CD14-positive monocyte (primary cell): Measurements from ENCODE around the gene PTP4A1. TPM values are rescaled to one million over a fixed set of nuclear protein-coding genes. Genes with fewer than 3 reads are reported as not detected.
A peak's percentile ranks its signal among the peaks of the same experiment; 100 is the strongest.

ENCODE experiments used
- DNase-seq, 3 donors: peaks; one replicate each; pipeline ENCODE4 v3.0.0-alpha.2; 2011 to 2022
- H2AFZ ChIP-seq: 2 replicates; pipeline ENCODE4 v1.6.0; 2012; ENCODE audit warnings: mild to moderate bottlenecking, low read depth, low read length, inconsistent platforms; ENCODE audit not compliant: insufficient read depth, poor library complexity, severe bottlenecking
- H3K27ac ChIP-seq, 2 donors: 1 replicate in 1 of 2; 2 replicates in 1 of 2; pipeline ENCODE4 v1.5.1; 2012 to 2013; ENCODE audit warnings: low read length in 2 of 2, control low read depth in 1 of 2, inconsistent platforms in 1 of 2, low read depth in 1 of 2, mild to moderate bottlenecking in 1 of 2
- H3K27me3 ChIP-seq, 2 donors: one replicate each; pipeline versions ENCODE4 v1.6.0 to v1.6.1; 2011 to 2013; ENCODE audit warnings: low read length in 2 of 2; ENCODE audit not compliant: control insufficient read depth in 2 of 2, insufficient read depth in 2 of 2
- H3K36me3 ChIP-seq, 2 donors: replicated peaks in 1 of 2; 1 replicate in 1 of 2; 2 replicates in 1 of 2; pipeline versions ENCODE4 v1.5.1 to v1.6.1; 2012 to 2013; ENCODE audit warnings: low read length in 2 of 2, control low read depth in 1 of 2, inconsistent platforms in 1 of 2, mild to moderate bottlenecking in 1 of 2; ENCODE audit not compliant: insufficient read depth in 2 of 2, control insufficient read depth in 1 of 2
- H3K4me1 ChIP-seq, 2 donors: 1 replicate in 1 of 2; 2 replicates in 1 of 2; pipeline versions ENCODE4 v1.5.1 to v1.6.1; 2012 to 2013; ENCODE audit warnings: low read length in 2 of 2, control low read depth in 1 of 2, inconsistent platforms in 1 of 2, mild to moderate bottlenecking in 1 of 2, moderate library complexity in 1 of 2; ENCODE audit not compliant: insufficient read depth in 2 of 2, control insufficient read depth in 1 of 2
- H3K4me2 ChIP-seq: replicated peaks from 2 replicates; pipeline ENCODE3; 2012; ENCODE audit warnings: low read length, moderate library complexity, mild to moderate bottlenecking; ENCODE audit not compliant: poor library complexity, severe bottlenecking; ENCODE audit errors: extremely low read depth
- H3K4me3 ChIP-seq, 3 experiments: fragments of 200-600 bp in 1 of 3; sonication (generic) in 1 of 3; replicated peaks in 1 of 3; 1 replicate in 2 of 3; 2 replicates in 1 of 3; pipeline ENCODE4 v1.5.1; 2011 to 2013; ENCODE audit warnings: low read length in 3 of 3, mild to moderate bottlenecking in 3 of 3, control low read depth in 2 of 3, low read depth in 2 of 3, inconsistent platforms in 1 of 3, moderate library complexity in 1 of 3
- H3K79me2 ChIP-seq: 2 replicates; pipeline ENCODE4 v1.6.0; 2012; ENCODE audit warnings: mild to moderate bottlenecking, control low read depth, inconsistent platforms, low read length, moderate library complexity; ENCODE audit not compliant: insufficient read depth
- H3K9ac ChIP-seq: 2 replicates; pipeline ENCODE4 v1.6.0; 2017; ENCODE audit warnings: low read length, mild to moderate bottlenecking; ENCODE audit not compliant: insufficient read depth, poor library complexity, severe bottlenecking
- H3K9me3 ChIP-seq, 2 donors: replicated peaks in 1 of 2; 1 replicate in 1 of 2; 2 replicates in 1 of 2; pipeline versions ENCODE4 v1.5.1 to v1.6.1; 2012 to 2013; ENCODE audit warnings: low read length in 2 of 2, control low read depth in 1 of 2; ENCODE audit not compliant: control insufficient read depth in 1 of 2, insufficient read depth in 1 of 2
- H4K20me1 ChIP-seq: 2 replicates; pipeline ENCODE4 v1.6.0; 2012; ENCODE audit warnings: mild to moderate bottlenecking, low read length, control low read depth, moderate library complexity; ENCODE audit not compliant: insufficient read depth
- H3K27ac Mint-ChIP-seq, 7 donors: one replicate each; pipeline ENCODE4 v1.8.0; 2020; ENCODE audit warnings: mild to moderate bottlenecking in 7 of 7, mixed read lengths in 7 of 7, moderate library complexity in 6 of 7, inconsistent platforms in 2 of 7
- H3K27me3 Mint-ChIP-seq, 3 donors: one replicate each; pipeline ENCODE4 v1.8.0; 2021 to 2022; ENCODE audit warnings: low read depth in 3 of 3, mild to moderate bottlenecking in 3 of 3, mixed read lengths in 3 of 3, moderate library complexity in 3 of 3, inconsistent platforms in 1 of 3
- H3K36me3 Mint-ChIP-seq, 2 donors: one replicate each; pipeline ENCODE4 v1.8.0; 2020; ENCODE audit warnings: mixed read lengths in 2 of 2, inconsistent platforms in 1 of 2, mild to moderate bottlenecking in 1 of 2
- H3K4me1 Mint-ChIP-seq: one replicate; pipeline ENCODE4 v1.8.0; 2020; ENCODE audit warnings: mild to moderate bottlenecking, mixed read lengths
- H3K4me3 Mint-ChIP-seq, 2 donors: one replicate each; pipeline ENCODE4 v1.8.0; 2020; ENCODE audit warnings: mild to moderate bottlenecking in 2 of 2, mixed read lengths in 2 of 2, moderate library complexity in 1 of 2
- H3K9me3 Mint-ChIP-seq, 7 donors: one replicate each; pipeline ENCODE4 v1.8.0; 2020 to 2022; ENCODE audit warnings: mixed read lengths in 7 of 7, mild to moderate bottlenecking in 6 of 7, moderate library complexity in 6 of 7, inconsistent platforms in 2 of 7
- CTCF ChIP-seq: fragments of 200-600 bp; IDR thresholded peaks from one replicate; pipeline ENCODE4 v1.8.0; 2022; ENCODE audit warnings: antibody characterized with exemption, mild to moderate bottlenecking
- WGBS: methylation state at CpG from one replicate; pipeline ENCODE4 v1.1.5; 2013; ENCODE audit warnings: missing lambda C conversion rate; ENCODE audit not compliant: insufficient coverage; 5-methylcytosine and 5-hydroxymethylcytosine counted together
- intact Hi-C, 2 donors: fragments of 100-400 bp; cut with micrococcal nuclease; formaldehyde crosslinking; loops; one replicate each; pipeline versions ENCODE4 v1.15.0 to v1.15.1; 2023
- polyA plus RNA-seq, 3 donors: library from polyadenylated mRNA; depleted of rRNA in 1 of 3; unstranded in 2 of 3; stranded (reverse) in 1 of 3; fragments of 300-500 nt in 2 of 3; fragments of >200 nt in 1 of 3; fragmentation: Illumina TruSeq in 2 of 3; gene quantifications; 1 replicate in 2 of 3; 2 replicates in 1 of 3; pipeline ENCODE4 v1.2.3, GENCODE V29; 2012 to 2021

PTP4A1 gene
- polyA plus RNA-seq, 3 donors: 73.4 to 106 (median 96.1) TPM

- H3K36me3 ChIP-seq: no peaks in the 10 kb centered on the region
- no peak for TF ChIP-seq CTCF
- WGBS: no CpG with 5 or more reads among the region's 1 CpG
- no peaks in the 10 kb centered on the region for H3K9me3 ChIP-seq
- H2AFZ ChIP-seq: no peak overlapping the region
- no peaks in the 10 kb centered on the region for H3K79me2 ChIP-seq
- peaks cover 0 to 3% (median 0%) of the 10 kb centered on the region in 7 donors for H3K9me3 Mint-ChIP-seq
- H3K36me3 Mint-ChIP-seq: no peaks in the 10 kb centered on the region
- H3K4me2 ChIP-seq: no peak overlapping the region
- H3K4me1 Mint-ChIP-seq: no peaks in the 10 kb centered on the region
- H3K27ac Mint-ChIP-seq: peak overlapping the region in 1 of 7 donors; percentile 77
- no peaks in the 10 kb centered on the region for H4K20me1 ChIP-seq
- H3K27ac ChIP-seq: no peak overlapping the region
- no peak overlapping the region for H3K9ac ChIP-seq
- no peak for DNase-seq
- H3K4me3 ChIP-seq: no peak overlapping the region
- no peaks in the 10 kb centered on the region for H3K4me1 ChIP-seq
- H3K27me3 ChIP-seq: no peaks in the 10 kb centered on the region
- intact Hi-C loops: no loop called here
- no peak overlapping the region for H3K4me3 Mint-ChIP-seq
- H3K27me3 Mint-ChIP-seq: peaks cover 0 to 2% (median 2%) of the 10 kb centered on the region in 3 donors
Measured at GRCh38 chr6:63530991-63531390, 41.3 kb upstream of the PTP4A1 start.

GRCh38 chr6:63533026-63533425 lies 39.3 kb upstream of the PTP4A1 start:
- Histone ChIP-seq H3K4me2 (no peak overlapping the region), H3K4me3 (no peak overlapping the region), H3K4me1 (no peaks in the 10 kb centered on the region), H2AFZ (no peak overlapping the region), H3K79me2 (no peaks in the 10 kb centered on the region), H3K27me3 (no peaks in the 10 kb centered on the region), H3K27ac (no peak overlapping the region), H3K36me3 (no peaks in the 10 kb centered on the region), H3K9me3 (no peaks in the 10 kb centered on the region), H3K9ac (no peak overlapping the region), H4K20me1 (no peaks in the 10 kb centered on the region)
- no peak overlapping the region for H3K4me3 Mint-ChIP-seq
- WGBS: 87% methylated on average over 3 of the region's 3 CpGs
- H3K36me3 Mint-ChIP-seq: no peaks in the 10 kb centered on the region
- no peak overlapping the region for H3K27ac Mint-ChIP-seq
- no peak for TF ChIP-seq CTCF
- no peaks in the 10 kb centered on the region for H3K4me1 Mint-ChIP-seq
- H3K27me3 Mint-ChIP-seq: peaks cover 0 to 3% (median 2%) of the 10 kb centered on the region in 3 donors
- intact Hi-C loops: no loop called here
- no peak for DNase-seq
- H3K9me3 Mint-ChIP-seq: peaks cover 0 to 3% (median 0%) of the 10 kb centered on the region in 7 donors
